Astrocyte (in vitro differentiated cells and primary cell): Measurements from ENCODE around the gene FHL2. TPM values are rescaled to one million over a fixed set of nuclear protein-coding genes. Genes with fewer than 3 reads are reported as not detected.

ENCODE experiments used
- DNase-seq: peaks from one replicate; pipeline ENCODE4 v3.0.0-alpha.2; 2010; ENCODE audit warnings: low read depth
- FAIRE-seq: peaks from 2 replicates; lab custom pipeline; 2011; peaks lifted over from hg19 to GRCh38; lab: Jason Lieb, UNC
- H2AFZ ChIP-seq: 2 replicates; pipeline ENCODE4 v1.6.0; 2012; ENCODE audit warnings: low read depth, low read length, inconsistent platforms
- H3K27ac ChIP-seq: 2 replicates; pipeline ENCODE4 v1.5.1; 2011; ENCODE audit warnings: low read depth, low read length, inconsistent platforms
- H3K27me3 ChIP-seq: 2 replicates; pipeline ENCODE4 v1.6.0; 2011; ENCODE audit warnings: low read length, inconsistent platforms; ENCODE audit not compliant: insufficient read depth
- H3K36me3 ChIP-seq: 2 replicates; pipeline ENCODE4 v1.5.1; 2011; ENCODE audit warnings: low read length, inconsistent platforms; ENCODE audit not compliant: insufficient read depth
- H3K4me1 ChIP-seq: 2 replicates; pipeline ENCODE4 v1.5.1; 2011; ENCODE audit warnings: low read length, inconsistent platforms; ENCODE audit not compliant: insufficient read depth
- H3K4me2 ChIP-seq: 2 replicates; pipeline ENCODE4 v1.6.0; 2012; ENCODE audit warnings: low read length, inconsistent platforms
- H3K4me3 ChIP-seq: 2 replicates; pipeline ENCODE4 v1.5.1; 2011; ENCODE audit warnings: low read depth, mild to moderate bottlenecking, low read length, inconsistent platforms; ENCODE audit not compliant: insufficient read depth
- H3K79me2 ChIP-seq: 2 replicates; pipeline ENCODE4 v1.6.0; 2012; ENCODE audit warnings: mild to moderate bottlenecking, low read length, inconsistent platforms; ENCODE audit not compliant: insufficient read depth
- H3K9ac ChIP-seq: 2 replicates; pipeline ENCODE4 v1.6.0; 2012; ENCODE audit warnings: mild to moderate bottlenecking, low read length, inconsistent platforms
- H3K9me3 ChIP-seq: 2 replicates; pipeline ENCODE4 v1.5.1; 2012; ENCODE audit warnings: low read depth, mild to moderate bottlenecking, low read length, inconsistent platforms; ENCODE audit not compliant: insufficient read depth
- H4K20me1 ChIP-seq: 2 replicates; pipeline ENCODE4 v1.6.0; 2012; ENCODE audit warnings: low read length, inconsistent platforms; ENCODE audit not compliant: insufficient read depth
- H3K27ac Mint-ChIP-seq: one replicate; pipeline ENCODE4 v1.8.0; 2021; ENCODE audit warnings: mild to moderate bottlenecking, mixed read lengths; ENCODE audit not compliant: unreplicated experiment
- H3K27me3 Mint-ChIP-seq: one replicate; pipeline ENCODE4 v1.8.0; 2021; ENCODE audit warnings: low read depth, mixed read lengths; ENCODE audit not compliant: unreplicated experiment
- H3K36me3 Mint-ChIP-seq: one replicate; pipeline ENCODE4 v1.8.0; 2021; ENCODE audit warnings: low read depth, mixed read lengths; ENCODE audit not compliant: unreplicated experiment
- H3K4me1 Mint-ChIP-seq: one replicate; pipeline ENCODE4 v1.8.0; 2021; ENCODE audit warnings: low read depth, mixed read lengths; ENCODE audit not compliant: unreplicated experiment
- H3K4me3 Mint-ChIP-seq: one replicate; pipeline ENCODE4 v1.8.0; 2021; ENCODE audit warnings: mild to moderate bottlenecking, moderate library complexity, mixed read lengths; ENCODE audit not compliant: unreplicated experiment
- H3K9me3 Mint-ChIP-seq: one replicate; pipeline ENCODE4 v1.8.0; 2021; ENCODE audit warnings: mild to moderate bottlenecking, mixed read lengths; ENCODE audit not compliant: unreplicated experiment
- CTCF ChIP-seq: IDR thresholded peaks from 2 replicates; pipeline ENCODE4 v1.5.1; 2011; ENCODE audit warnings: low read depth, mild to moderate bottlenecking, inconsistent platforms, low read length, moderate library complexity; ENCODE audit not compliant: insufficient read depth
- EZH2 ChIP-seq: IDR thresholded peaks from 2 replicates; pipeline ENCODE4 v1.6.1; 2012; ENCODE audit warnings: mild to moderate bottlenecking, low read length, inconsistent platforms; ENCODE audit not compliant: insufficient read depth
- total RNA-seq: library from RNA; stranded (reverse); gene quantifications from 2 replicates; pipeline ENCODE4 v1.2.1, GENCODE V29; 2021

The FHL2 gene
- total RNA-seq, 1 donor from 2014 or later, result 104 TPM

GRCh38 chr2:105421053-105421452, 22.2 kb upstream of the FHL2 start:
- DNase-seq, result no peak
- H3K9me3 ChIP-seq, result no peaks in the 10 kb centered on the region
- H3K27me3 ChIP-seq, result peaks cover 11% of the 10 kb centered on the region
- H2AFZ ChIP-seq, result no peak overlapping the region
- no peak for FAIRE-seq
- H3K9me3 Mint-ChIP-seq, result peaks cover 17% of the 10 kb centered on the region
- H3K36me3 ChIP-seq, result no peaks in the 10 kb centered on the region
- H3K4me3 Mint-ChIP-seq, result no peak overlapping the region
- H3K4me2 ChIP-seq, result no peak overlapping the region
- H3K27ac Mint-ChIP-seq, result no peak overlapping the region
- no peaks in the 10 kb centered on the region for H4K20me1 ChIP-seq
- peaks cover 4% of the 10 kb centered on the region for H3K4me1 Mint-ChIP-seq
- H3K36me3 Mint-ChIP-seq, result no peaks in the 10 kb centered on the region
- no peak for TF ChIP-seq CTCF
- no peak for TF ChIP-seq EZH2
- H3K4me1 ChIP-seq, result peaks cover 5% of the 10 kb centered on the region
- H3K27ac ChIP-seq, result no peak overlapping the region
- H3K27me3 Mint-ChIP-seq, result peaks cover 6% of the 10 kb centered on the region
- H3K79me2 ChIP-seq, result no peaks in the 10 kb centered on the region
- no peak overlapping the region for H3K4me3 ChIP-seq
- H3K9ac ChIP-seq, result no peak overlapping the region

- DNase-seq (no peak), FAIRE-seq (no peak)
- H3K9ac ChIP-seq, result no peak overlapping the region
- Mint-ChIP-seq H3K27ac (no peak overlapping the region), H3K9me3 (peaks cover 12% of the 10 kb centered on the region), H3K36me3 (no peaks in the 10 kb centered on the region), H3K27me3 (peaks cover 4% of the 10 kb centered on the region), H3K4me1 (peaks cover 4% of the 10 kb centered on the region), H3K4me3 (no peak overlapping the region)
- no peak overlapping the region for H2AFZ ChIP-seq
- H3K27ac ChIP-seq, result no peak overlapping the region
- H3K36me3 ChIP-seq, result no peaks in the 10 kb centered on the region
- H4K20me1 ChIP-seq, result no peaks in the 10 kb centered on the region
- no peaks in the 10 kb centered on the region for H3K79me2 ChIP-seq
- H3K9me3 ChIP-seq, result no peaks in the 10 kb centered on the region
- H3K4me1 ChIP-seq, result peaks cover 5% of the 10 kb centered on the region
- H3K4me2 ChIP-seq, result no peak overlapping the region
- H3K27me3 ChIP-seq, result peaks cover 8% of the 10 kb centered on the region
- H3K4me3 ChIP-seq, result no peak overlapping the region
- TF ChIP-seq EZH2, result no peak
- no peak for TF ChIP-seq CTCF
These were observed 19.7 kb upstream of the FHL2 start for GRCh38 chr2:105418522-105418921.

- peaks cover 4% of the 10 kb centered on the region for H3K4me1 Mint-ChIP-seq
- no peak overlapping the region for H3K4me3 Mint-ChIP-seq
- Histone ChIP-seq H3K27me3 (peaks cover 8% of the 10 kb centered on the region), H4K20me1 (no peaks in the 10 kb centered on the region), H3K4me1 (peaks cover 5% of the 10 kb centered on the region), H3K27ac (no peak overlapping the region), H3K79me2 (no peaks in the 10 kb centered on the region), H3K4me3 (no peak overlapping the region), H3K36me3 (no peaks in the 10 kb centered on the region), H3K9ac (no peak overlapping the region), H3K4me2 (no peak overlapping the region), H2AFZ (no peak overlapping the region), H3K9me3 (no peaks in the 10 kb centered on the region)
- TF ChIP-seq EZH2 (no peak), CTCF (no peak)
- H3K27ac Mint-ChIP-seq, result no peak overlapping the region
- no peaks in the 10 kb centered on the region for H3K36me3 Mint-ChIP-seq
- peaks cover 7% of the 10 kb centered on the region for H3K9me3 Mint-ChIP-seq
- peaks cover 4% of the 10 kb centered on the region for H3K27me3 Mint-ChIP-seq
- FAIRE-seq (no peak), DNase-seq (peak; percentile 69)
These were observed 19.1 kb upstream of the FHL2 start for GRCh38 chr2:105417857-105418436.
